Nephron (organoid): ENCODE measurements around the gene TMEM41B.
"Not testable (repeated sequence)": the region's sequence is repeated elsewhere in the genome, so short reads cannot be mapped to it uniquely, and the experiment has no call there.

Source experiments
- H3K27ac Mint-ChIP-seq, 3 experiments: 2 replicates each; pipeline ENCODE4 v1.8.0; 2020; ENCODE audit warnings: mixed read lengths in 3 of 3, mild to moderate bottlenecking in 2 of 3, moderate library complexity in 1 of 3
- H3K27me3 Mint-ChIP-seq: 2 replicates; pipeline ENCODE4 v1.8.0; 2021; ENCODE audit warnings: low read depth, mild to moderate bottlenecking, moderate library complexity, mixed read lengths
- H3K36me3 Mint-ChIP-seq: 2 replicates; pipeline ENCODE4 v1.8.0; 2020; ENCODE audit warnings: low read depth, mixed read lengths
- H3K4me1 Mint-ChIP-seq: 2 replicates; pipeline ENCODE4 v1.8.0; 2020; ENCODE audit warnings: mixed read lengths
- H3K4me3 Mint-ChIP-seq, 3 experiments: 2 replicates each; pipeline ENCODE4 v1.8.0; 2020; ENCODE audit warnings: mild to moderate bottlenecking in 3 of 3, mixed read lengths in 3 of 3, moderate library complexity in 2 of 3
- H3K9me3 Mint-ChIP-seq: 2 replicates; pipeline ENCODE4 v1.8.0; 2020; ENCODE audit warnings: mixed read lengths
- CTCF ChIP-seq, 3 experiments: fragments of 200-600 bp; sonication (generic); IDR thresholded peaks; one replicate each; pipeline ENCODE4 v1.5.0; 2021; ENCODE audit warnings: antibody characterized with exemption in 3 of 3; ENCODE audit not compliant: unreplicated experiment in 3 of 3

Gene TMEM41B

GRCh38 chr11:9265211-9266131 is 48.9 kb downstream of the TMEM41B start, which contains the start of gene DENND5A:
DENND5A (minus strand) TSS chr11:9265350; CDS start chr11:9265069, 281 bp downstream.
- TF ChIP-seq CTCF (IDR thresholded peaks at IDR 0.05; ENCODE audit: unreplicated experiment in 3 of 3) = no peak
- H3K4me3 Mint-ChIP-seq = peak within 1 kb of the TSS; percentile 87 to 96 (median 93)

GRCh38 chr11:9264316-9265210 is 49.8 kb downstream of the TMEM41B start:
- peaks cover 52% of the 10 kb centered on the region for H3K4me1 Mint-ChIP-seq
- no peaks in the 10 kb centered on the region for H3K9me3 Mint-ChIP-seq
- H3K4me3 Mint-ChIP-seq = peak overlapping the region; percentile 85 to 96 (median 93)
- H3K27ac Mint-ChIP-seq = peak overlapping the region; percentile 93 to 98 (median 97)
- no peak for TF ChIP-seq CTCF (IDR thresholded peaks at IDR 0.05; ENCODE audit: unreplicated experiment in 3 of 3)
- H3K27me3 Mint-ChIP-seq = no peaks in the 10 kb centered on the region
- H3K36me3 Mint-ChIP-seq = no peaks in the 10 kb centered on the region

More at GRCh38 chr11:9265211-9266131, 48.9 kb downstream of the TMEM41B start, which contains the start of gene DENND5A:
- Mint-ChIP-seq H3K27ac (peak within 1 kb of the TSS; percentile 93 to 98 (median 97)), H3K27me3 (no peaks in the 10 kb centered on the region), H3K4me1 (peaks cover 51% of the 10 kb centered on the region), H3K36me3 (no peaks in the 10 kb centered on the region), H3K9me3 (no peaks in the 10 kb centered on the region)

- peak overlapping the region; percentile 93 to 98 (median 97) for H3K27ac Mint-ChIP-seq
- no peaks in the 10 kb centered on the region for H3K36me3 Mint-ChIP-seq
- no peaks in the 10 kb centered on the region for H3K9me3 Mint-ChIP-seq
- TF ChIP-seq CTCF (IDR thresholded peaks at IDR 0.05; ENCODE audit: unreplicated experiment in 3 of 3) = no peak
- H3K4me3 Mint-ChIP-seq = peak overlapping the region; percentile 85 to 96 (median 93)
- H3K27me3 Mint-ChIP-seq = no peaks in the 10 kb centered on the region
- peaks cover 48% of the 10 kb centered on the region for H3K4me1 Mint-ChIP-seq
Observed at GRCh38 chr11:9263840-9264315, 50.5 kb downstream of the TMEM41B start.

GRCh38 chr11:9260838-9261146 is 53.6 kb downstream of the TMEM41B start:
- Mint-ChIP-seq H3K4me1 (peaks cover 35% of the 10 kb centered on the region), H3K36me3 (peaks cover 12% of the 10 kb centered on the region), H3K27ac (peak overlapping the region; percentile 42 to 78 (median 49)), H3K4me3 (peak overlapping the region in 1 of 3 experiments; percentile 33)
- not testable (repeated sequence) for H3K27me3 Mint-ChIP-seq, H3K9me3 Mint-ChIP-seq

- H3K9me3 Mint-ChIP-seq = no peaks in the 10 kb centered on the region
- no peaks in the 10 kb centered on the region for H3K27me3 Mint-ChIP-seq
- H3K36me3 Mint-ChIP-seq = peaks cover 15% of the 10 kb centered on the region
- H3K27ac Mint-ChIP-seq = peak overlapping the region; percentile 20 to 49 (median 45)
- peaks cover 34% of the 10 kb centered on the region for H3K4me1 Mint-ChIP-seq
- TF ChIP-seq CTCF (IDR thresholded peaks at IDR 0.05; ENCODE audit: unreplicated experiment in 3 of 3) = peak; percentile 10 to 32 (median 12)
- H3K4me3 Mint-ChIP-seq = peak overlapping the region in 2 of 3 experiments; percentile 2 to 7
Observed at GRCh38 chr11:9259981-9260837, 54.2 kb downstream of the TMEM41B start.

- H3K27ac Mint-ChIP-seq = not testable (repeated sequence)
Observed at GRCh38 chr11:9258279-9258678, 56.1 kb downstream of the TMEM41B start.

More at GRCh38 chr11:9258279-9258678, 56.1 kb downstream of the TMEM41B start:
- Mint-ChIP-seq H3K36me3 (peaks cover 24% of the 10 kb centered on the region), H3K4me1 (peaks cover 26% of the 10 kb centered on the region)
- not testable (repeated sequence) for H3K4me3 Mint-ChIP-seq, H3K27me3 Mint-ChIP-seq, H3K9me3 Mint-ChIP-seq
